Trophoblast cell (in vitro differentiated cells and primary cell): ENCODE data around the gene TNS1.

Experiments used
- DNase-seq, 2 donors: peaks; one replicate each; pipeline ENCODE4 v3.0.0-alpha.2; 2016
- H2AFZ ChIP-seq: 2 replicates; pipeline ENCODE4 v1.6.1; 2013; ENCODE audit warnings: low read length, moderate library complexity, mild to moderate bottlenecking; ENCODE audit not compliant: insufficient read depth, poor library complexity
- H2AK5ac ChIP-seq: 2 replicates; pipeline ENCODE4 v1.6.1; 2013; ENCODE audit warnings: mild to moderate bottlenecking, low read length
- H2BK120ac ChIP-seq: 2 replicates; pipeline ENCODE4 v1.6.1; 2013; ENCODE audit warnings: low read length, mild to moderate bottlenecking, moderate library complexity; ENCODE audit not compliant: insufficient read depth, poor library complexity
- H2BK12ac ChIP-seq: 2 replicates; pipeline ENCODE4 v1.6.1; 2013; ENCODE audit warnings: mild to moderate bottlenecking, low read length, moderate library complexity
- H2BK5ac ChIP-seq: 2 replicates; pipeline ENCODE4 v1.6.1; 2013; ENCODE audit warnings: low read length, low read depth, moderate library complexity, mild to moderate bottlenecking; ENCODE audit not compliant: poor library complexity
- H3K14ac ChIP-seq: 2 replicates; pipeline ENCODE4 v1.6.1; 2013; ENCODE audit warnings: mild to moderate bottlenecking, low read length
- H3K18ac ChIP-seq: 2 replicates; pipeline ENCODE4 v1.6.1; 2013; ENCODE audit warnings: mild to moderate bottlenecking, low read length
- H3K23ac ChIP-seq: 2 replicates; pipeline ENCODE4 v1.6.1; 2013; ENCODE audit warnings: low read length
- H3K27ac ChIP-seq: 2 replicates; pipeline ENCODE4 v1.5.1; 2013; ENCODE audit warnings: low read depth, mild to moderate bottlenecking, inconsistent platforms, low read length, moderate library complexity
- H3K27me3 ChIP-seq: 2 replicates; pipeline ENCODE4 v1.6.1; 2013; ENCODE audit warnings: inconsistent platforms, mild to moderate bottlenecking, low read length, moderate library complexity; ENCODE audit not compliant: insufficient read depth
- H3K36me3 ChIP-seq, 2 experiments: 1 replicate in 1 of 2; 2 replicates in 1 of 2; pipeline ENCODE4 v1.6.1; 2013; ENCODE audit warnings: low read length in 2 of 2, mild to moderate bottlenecking in 2 of 2, moderate library complexity in 1 of 2; ENCODE audit not compliant: insufficient read depth in 2 of 2, control insufficient read depth in 1 of 2
- H3K4ac ChIP-seq: 2 replicates; pipeline ENCODE4 v1.6.1; 2013; ENCODE audit warnings: low read depth, mild to moderate bottlenecking, low read length, moderate library complexity
- H3K4me1 ChIP-seq, 2 experiments: 1 replicate in 1 of 2; 2 replicates in 1 of 2; pipeline ENCODE4 v1.6.1; 2013; ENCODE audit warnings: low read length in 2 of 2, mild to moderate bottlenecking in 2 of 2, moderate library complexity in 1 of 2; ENCODE audit not compliant: insufficient read depth in 2 of 2, control insufficient read depth in 1 of 2
- H3K4me2 ChIP-seq: 2 replicates; pipeline ENCODE4 v1.6.1; 2013; ENCODE audit warnings: inconsistent platforms, mild to moderate bottlenecking, low read length, moderate library complexity
- H3K4me3 ChIP-seq: 2 replicates; pipeline ENCODE4 v1.5.1; 2013; ENCODE audit warnings: mild to moderate bottlenecking, low read depth, low read length, inconsistent platforms
- H3K79me1 ChIP-seq: one replicate; pipeline ENCODE4 v1.6.1; 2013; ENCODE audit warnings: low read length
- H3K79me2 ChIP-seq: 2 replicates; pipeline ENCODE4 v1.6.1; 2013; ENCODE audit warnings: low read length, mild to moderate bottlenecking; ENCODE audit not compliant: control insufficient read depth, insufficient read depth, poor library complexity
- H3K9ac ChIP-seq: 2 replicates; pipeline ENCODE4 v1.6.1; 2013; ENCODE audit warnings: mild to moderate bottlenecking, low read length
- H3K9me3 ChIP-seq: 2 replicates; pipeline ENCODE4 v1.6.1; 2013; ENCODE audit warnings: low read depth, mild to moderate bottlenecking, control low read depth, inconsistent platforms, low read length; ENCODE audit not compliant: insufficient read depth
- H4K12ac ChIP-seq: 2 replicates; pipeline ENCODE4 v1.6.1; 2013; ENCODE audit warnings: low read depth, mild to moderate bottlenecking, low read length, moderate library complexity
- H4K8ac ChIP-seq: 2 replicates; pipeline ENCODE4 v1.6.1; 2013; ENCODE audit warnings: low read depth, mild to moderate bottlenecking, low read length, moderate library complexity
- H4K91ac ChIP-seq: one replicate; pipeline ENCODE4 v1.6.1; 2013; ENCODE audit warnings: low read depth, mild to moderate bottlenecking, low read length, moderate library complexity
- WGBS: extraction: QIAGEN DNeasy Blood & Tissue Kit; methylation state at CpG from one replicate; pipeline ENCODE4 v1.1.7; 2013; ENCODE audit warnings: missing lambda C conversion rate; ENCODE audit not compliant: insufficient read length, insufficient coverage; ENCODE audit errors: extremely low coverage; 5-methylcytosine and 5-hydroxymethylcytosine counted together

Gene TNS1

DNA sequence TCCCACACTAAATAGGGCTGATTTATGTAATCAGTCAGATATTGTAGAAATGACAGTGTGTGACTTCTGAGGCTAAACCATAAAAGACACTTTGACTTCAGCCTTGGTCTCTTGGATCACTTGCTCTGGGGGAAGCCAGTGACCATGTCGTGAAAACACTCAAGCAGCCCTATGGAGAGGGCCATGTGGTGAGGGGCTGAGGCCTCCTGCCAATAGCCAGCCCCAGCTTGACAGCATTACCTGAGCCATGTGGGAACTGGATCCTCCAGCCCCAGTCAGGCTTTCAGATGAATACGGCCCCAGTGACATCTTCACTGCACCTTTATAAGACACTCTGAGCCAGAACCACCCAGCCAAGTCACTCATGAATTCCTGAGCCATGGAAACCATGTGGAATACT is 20.8 kb downstream of the TNS1 start:
- H3K14ac ChIP-seq = no peak overlapping the region
- no peak overlapping the region for H2AFZ ChIP-seq
- H3K9ac ChIP-seq = no peak overlapping the region
- H3K27me3 ChIP-seq = no peaks in the 10 kb centered on the region
- no peak overlapping the region for H2BK120ac ChIP-seq
- H3K4ac ChIP-seq = no peak overlapping the region
- H3K23ac ChIP-seq = no peak overlapping the region
- H3K9me3 ChIP-seq = peaks cover 3% of the 10 kb centered on the region
- no peak overlapping the region for H2BK5ac ChIP-seq
- no peak overlapping the region for H2AK5ac ChIP-seq
- H3K36me3 ChIP-seq = no peaks in the 10 kb centered on the region
- no peak overlapping the region for H4K12ac ChIP-seq
- H2BK12ac ChIP-seq = no peak overlapping the region
- H4K8ac ChIP-seq = no peak overlapping the region
- H3K18ac ChIP-seq = no peak overlapping the region
- no peaks in the 10 kb centered on the region for H3K79me2 ChIP-seq
- no CpG with 5 or more reads among the region's 2 CpGs for WGBS
- H3K27ac ChIP-seq = no peak overlapping the region
- peaks cover 4 to 14% of the 10 kb centered on the region in 2 experiments for H3K4me1 ChIP-seq
- H3K79me1 ChIP-seq = no peaks in the 10 kb centered on the region
- DNase-seq = no peak
- no peak overlapping the region for H3K4me2 ChIP-seq
- H3K4me3 ChIP-seq = no peak overlapping the region
- no peak overlapping the region for H4K91ac ChIP-seq

GRCh38 chr2:217981084-217981730 is 21.6 kb downstream of the TNS1 start:
- Histone ChIP-seq H4K8ac (no peak overlapping the region), H3K14ac (no peak overlapping the region), H3K9ac (peak overlapping the region; percentile 39), H2AFZ (no peak overlapping the region), H3K27me3 (no peaks in the 10 kb centered on the region), H3K4me2 (no peak overlapping the region), H4K12ac (no peak overlapping the region), H3K18ac (no peak overlapping the region), H2BK12ac (no peak overlapping the region), H3K36me3 (no peaks in the 10 kb centered on the region), H3K9me3 (peaks cover 3% of the 10 kb centered on the region), H3K23ac (no peak overlapping the region), H3K4ac (no peak overlapping the region), H3K27ac (no peak overlapping the region), H4K91ac (no peak overlapping the region), H2BK5ac (no peak overlapping the region), H3K79me2 (no peaks in the 10 kb centered on the region), H3K4me1 (peaks cover 4 to 14% of the 10 kb centered on the region in 2 experiments), H3K4me3 (no peak overlapping the region), H3K79me1 (no peaks in the 10 kb centered on the region), H2BK120ac (no peak overlapping the region), H2AK5ac (no peak overlapping the region)
- DNase-seq = no peak
- WGBS = no CpG with 5 or more reads among the region's 5 CpGs

DNA sequence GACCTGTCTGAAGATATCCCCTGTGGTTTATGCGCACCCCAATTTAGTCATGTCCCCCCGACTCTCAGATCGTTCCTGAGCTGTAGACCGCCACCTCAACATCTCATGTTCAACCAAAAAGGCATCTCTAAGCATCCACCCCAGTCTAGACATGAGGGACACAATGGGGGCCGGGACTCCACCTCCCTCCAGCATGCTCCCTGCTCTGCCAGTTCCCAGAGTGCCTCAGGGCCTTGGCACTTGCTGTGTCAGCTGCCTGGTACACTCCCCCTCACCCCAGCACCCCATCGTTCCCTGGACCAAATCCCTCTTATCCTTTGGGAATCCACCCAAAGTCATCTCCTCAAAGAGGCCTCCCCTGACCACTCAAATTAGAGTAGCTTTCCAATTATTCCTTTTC is 22.2 kb downstream of the TNS1 start:
- H2BK120ac ChIP-seq = no peak overlapping the region
- H3K27ac ChIP-seq = no peak overlapping the region
- DNase-seq = no peak
- no peaks in the 10 kb centered on the region for H3K27me3 ChIP-seq
- no peak overlapping the region for H4K12ac ChIP-seq
- H4K8ac ChIP-seq = no peak overlapping the region
- H3K9ac ChIP-seq = no peak overlapping the region
- H2AFZ ChIP-seq = no peak overlapping the region
- H2BK12ac ChIP-seq = no peak overlapping the region
- no peak overlapping the region for H4K91ac ChIP-seq
- H3K4me3 ChIP-seq = no peak overlapping the region
- H3K18ac ChIP-seq = no peak overlapping the region
- no peaks in the 10 kb centered on the region for H3K79me1 ChIP-seq
- peaks cover 4 to 14% of the 10 kb centered on the region in 2 experiments for H3K4me1 ChIP-seq
- no peaks in the 10 kb centered on the region for H3K79me2 ChIP-seq
- H3K23ac ChIP-seq = no peak overlapping the region
- no peak overlapping the region for H3K4me2 ChIP-seq
- H3K9me3 ChIP-seq = peaks cover 3% of the 10 kb centered on the region
- no peaks in the 10 kb centered on the region for H3K36me3 ChIP-seq
- no peak overlapping the region for H3K4ac ChIP-seq
- H3K14ac ChIP-seq = no peak overlapping the region
- no peak overlapping the region for H2AK5ac ChIP-seq
- WGBS = no CpG with 5 or more reads among the region's 6 CpGs
- no peak overlapping the region for H2BK5ac ChIP-seq

DNA sequence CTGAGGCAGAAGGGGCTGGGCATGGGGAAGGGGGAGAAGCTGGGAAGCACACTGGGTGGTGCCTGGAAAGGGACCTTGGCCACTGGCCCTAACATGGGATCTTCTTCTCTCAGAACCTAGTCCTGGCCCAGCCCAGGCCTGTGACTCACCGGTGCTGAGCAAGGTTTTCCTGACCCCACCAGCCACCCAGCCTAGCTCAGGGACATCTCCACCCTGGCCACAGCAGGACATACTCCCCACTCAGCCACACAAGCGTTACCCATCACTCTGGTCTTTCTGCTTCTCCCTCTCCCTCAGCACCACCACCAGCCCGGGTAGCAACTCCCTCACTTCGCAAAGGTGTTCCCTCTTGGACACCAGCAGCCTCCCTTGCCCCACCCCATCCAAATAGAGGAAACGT is 22.8 kb downstream of the TNS1 start:
- Histone ChIP-seq H3K9me3 (peaks cover 3% of the 10 kb centered on the region), H3K14ac (no peak overlapping the region), H3K23ac (no peak overlapping the region), H2AK5ac (no peak overlapping the region), H3K79me2 (no peaks in the 10 kb centered on the region), H3K79me1 (no peaks in the 10 kb centered on the region), H3K27ac (no peak overlapping the region), H2BK5ac (no peak overlapping the region), H3K18ac (no peak overlapping the region), H3K27me3 (no peaks in the 10 kb centered on the region), H3K4ac (no peak overlapping the region), H2BK12ac (no peak overlapping the region), H2BK120ac (no peak overlapping the region), H4K12ac (no peak overlapping the region), H4K91ac (no peak overlapping the region), H3K9ac (no peak overlapping the region), H3K4me2 (no peak overlapping the region), H3K4me1 (peaks cover 4 to 14% of the 10 kb centered on the region in 2 experiments), H4K8ac (no peak overlapping the region), H3K4me3 (no peak overlapping the region), H2AFZ (no peak overlapping the region), H3K36me3 (no peaks in the 10 kb centered on the region)
- no CpG with 5 or more reads among the region's 5 CpGs for WGBS
- DNase-seq = no peak
